MCF 10A (cell line): ENCODE data around the gene GP1BB. TPM values are rescaled to one million over a fixed set of nuclear protein-coding genes. Genes with fewer than 3 reads are reported as not detected.
A peak's percentile ranks its signal among the peaks of the same experiment; 100 is the strongest.

Source experiments
- BruUV-seq: library from RNA; stranded (reverse); fragments of 400-500 nt; replicated peaks from 2 replicates; lab custom pipeline; 2021; lab: Mats Ljungman, UMichigan
- CTCF ChIA-PET: fragments of 300-600 bp; sonication (Branson Sonifier 250); formaldehyde crosslinking; extraction: SDS; loops from one replicate; lab custom pipeline; 2021; ENCODE audit warnings: antibody characterized with exemption, inconsistent platforms; lab: Yijun Ruan, JAX
- POLR2A ChIA-PET: fragments of 300-600, 350-650 bp; sonication (Branson Sonifier 250); formaldehyde crosslinking; extraction: SDS; loops from one replicate; lab custom pipeline; 2020; ENCODE audit warnings: antibody characterized with exemption, inconsistent platforms; lab: Yijun Ruan, JAX
- DNase-seq: peaks from one replicate; pipeline ENCODE4 v3.0.0-alpha.2; 2018; ENCODE audit not compliant: unreplicated experiment
- H3K27ac Mint-ChIP-seq: one replicate; pipeline ENCODE4 v1.8.0; 2022; ENCODE audit warnings: mild to moderate bottlenecking, low read depth, mixed read lengths; ENCODE audit not compliant: unreplicated experiment
- H3K27me3 Mint-ChIP-seq: one replicate; pipeline ENCODE4 v1.8.0; 2022; ENCODE audit warnings: mixed read lengths; ENCODE audit not compliant: insufficient read depth, unreplicated experiment
- H3K36me3 Mint-ChIP-seq: one replicate; pipeline ENCODE4 v1.8.0; 2022; ENCODE audit warnings: mild to moderate bottlenecking, moderate library complexity, mixed read lengths; ENCODE audit not compliant: insufficient read depth, unreplicated experiment
- H3K4me1 Mint-ChIP-seq: one replicate; pipeline ENCODE4 v1.8.0; 2022; ENCODE audit warnings: mixed read lengths; ENCODE audit not compliant: insufficient read depth, unreplicated experiment
- H3K4me3 Mint-ChIP-seq: one replicate; pipeline ENCODE4 v1.8.0; 2022; ENCODE audit warnings: mild to moderate bottlenecking, moderate library complexity, mixed read lengths; ENCODE audit not compliant: unreplicated experiment
- H3K9me3 Mint-ChIP-seq: one replicate; pipeline ENCODE4 v1.8.0; 2022; ENCODE audit warnings: mixed read lengths; ENCODE audit not compliant: unreplicated experiment
- CTCF ChIP-seq: fragments of 200-600 bp; IDR thresholded peaks from one replicate; pipeline ENCODE4 v1.8.0; 2022; ENCODE audit warnings: antibody characterized with exemption, mild to moderate bottlenecking; ENCODE audit not compliant: unreplicated experiment
- intact Hi-C: fragments of 100-400 bp; cut with micrococcal nuclease; formaldehyde crosslinking; loops from 2 replicates; pipeline ENCODE4 v1.14.1; 2022
- total RNA-seq: library from RNA; stranded (reverse); gene quantifications from 2 replicates; pipeline ENCODE4 v1.2.3, GENCODE V29; 2022

The GP1BB gene
- total RNA-seq, 1 experiment from 2014 or later: 0.37 TPM

- peak overlapping the region; percentile 70 for H3K4me3 Mint-ChIP-seq
- intact Hi-C loops: loop anchor here (1.0 kb wide), 1 partner anchor 180 kb away; no protein-coding TSS in a partner anchor
- peaks cover 5% of the 10 kb centered on the region for H3K9me3 Mint-ChIP-seq
- no peaks in the 10 kb centered on the region for H3K27me3 Mint-ChIP-seq
- no peaks in the 10 kb centered on the region for H3K36me3 Mint-ChIP-seq
- CTCF ChIA-PET: interaction anchor here (0.5 to 4.0 kb wide), 55 partner anchors 10 to 617 kb away, joined by 3 to 76 read pairs (median 4); no protein-coding TSS in a partner anchor
- DNase-seq: no peak
- no TSS peak for BruUV-seq
- POLR2A ChIA-PET: interaction anchor here (0.6 to 1.8 kb wide), 4 partner anchors 9 to 219 kb away, joined by 3 to 4 read pairs (median 3); partner anchors contain the start of genes COMT and TXNRD2
- no peak overlapping the region for H3K27ac Mint-ChIP-seq
- TF ChIP-seq CTCF: no peak
- H3K4me1 Mint-ChIP-seq: no peaks in the 10 kb centered on the region
Measured at GRCh38 chr22:19730198-19730597, 6.9 kb downstream of the GP1BB start.

DNA sequence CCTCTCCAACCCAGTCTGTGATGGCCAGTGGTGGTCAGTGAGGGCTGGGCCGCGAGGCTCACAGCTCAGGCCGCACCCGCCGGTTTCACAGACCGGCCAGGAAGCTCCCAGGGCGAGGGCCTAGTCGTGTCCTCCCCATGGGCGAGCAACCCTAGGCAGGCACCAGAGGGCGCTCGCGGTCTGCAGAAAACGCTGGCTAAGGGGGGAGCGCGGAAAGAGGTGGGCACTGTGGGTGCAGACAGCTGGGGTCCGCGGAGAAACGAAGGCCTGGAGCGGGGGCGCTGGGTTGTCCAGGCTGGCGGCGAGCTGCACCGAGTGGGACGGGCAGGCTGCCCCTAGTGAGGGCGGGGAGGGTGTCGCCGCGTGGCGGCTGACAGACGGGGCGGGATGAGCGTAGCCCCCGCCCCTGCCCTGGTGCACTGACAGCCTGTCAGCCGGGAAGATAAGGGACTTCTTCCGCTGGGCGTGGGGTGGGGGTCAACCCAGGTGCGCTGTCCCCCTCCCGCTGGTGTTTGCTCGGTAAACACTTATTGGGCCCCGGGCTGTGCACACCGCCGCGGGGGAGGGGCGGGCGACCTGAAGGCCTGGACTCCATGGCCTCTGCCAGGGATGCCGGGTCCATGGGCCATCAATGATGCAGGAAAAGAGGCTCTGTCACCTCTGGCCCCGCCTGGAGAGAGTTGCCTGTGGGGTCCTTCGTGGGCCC, 7.5 kb downstream of the GP1BB start:
- no peak overlapping the region for H3K27ac Mint-ChIP-seq
- intact Hi-C loops: loop anchor here (1.0 kb wide), 1 partner anchor 179 kb away; no protein-coding TSS in a partner anchor
- no peaks in the 10 kb centered on the region for H3K4me1 Mint-ChIP-seq
- peak overlapping the region; percentile 70 for H3K4me3 Mint-ChIP-seq
- no peaks in the 10 kb centered on the region for H3K9me3 Mint-ChIP-seq
- TF ChIP-seq CTCF: peak; percentile 97
- BruUV-seq: no TSS peak
- ChIA-PET POLR2A (interaction anchor here (0.6 to 1.8 kb wide), 4 partner anchors 10 to 218 kb away, joined by 3 to 4 read pairs (median 3); partner anchors contain the start of genes COMT and TXNRD2), CTCF (interaction anchor here (0.5 to 4.0 kb wide), 54 partner anchors 11 to 555 kb away, joined by 3 to 76 read pairs (median 4); no protein-coding TSS in a partner anchor)
- no peaks in the 10 kb centered on the region for H3K27me3 Mint-ChIP-seq
- DNase-seq: peak; percentile 76
- no peaks in the 10 kb centered on the region for H3K36me3 Mint-ChIP-seq

DNA sequence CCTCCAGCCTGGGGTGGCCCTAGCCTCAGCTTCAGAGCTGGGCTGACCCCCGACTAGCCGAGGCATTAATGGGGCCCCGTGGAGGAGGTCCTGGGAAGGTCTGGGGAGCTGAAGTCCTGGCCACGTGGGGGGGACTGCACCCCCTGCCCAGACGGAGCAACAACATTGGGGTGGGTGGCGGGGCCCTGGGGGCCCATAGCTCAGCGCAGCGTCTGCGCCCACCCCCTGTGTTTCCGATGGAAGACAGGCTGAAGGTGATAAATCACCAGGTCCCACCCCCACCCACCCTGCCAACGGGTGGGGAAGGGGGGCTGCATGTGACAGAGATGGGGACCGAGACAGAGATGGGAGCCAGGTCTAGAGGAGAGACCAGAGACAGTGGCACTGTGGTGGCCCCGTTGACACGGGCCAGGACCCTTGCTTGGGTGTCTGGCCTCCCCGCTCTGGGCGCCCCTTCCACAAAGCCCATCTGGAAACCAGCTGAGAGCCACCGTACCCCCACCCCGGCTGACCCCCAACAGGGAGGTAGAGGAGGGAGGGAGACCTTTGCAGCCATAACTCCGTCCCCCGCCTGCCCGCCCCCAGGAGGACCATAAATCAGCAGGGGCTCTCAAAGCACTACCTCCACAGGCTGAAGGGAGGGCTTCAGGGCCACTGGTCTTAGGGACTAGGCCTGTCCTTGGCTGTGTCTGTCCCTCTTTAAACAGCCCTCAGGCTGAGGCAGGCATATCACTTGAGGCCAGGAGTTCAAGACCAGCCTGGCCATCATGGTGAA, 8.2 kb downstream of the GP1BB start:
- no TSS peak for BruUV-seq
- Mint-ChIP-seq H3K36me3 (no peaks in the 10 kb centered on the region), H3K27ac (no peak overlapping the region), H3K27me3 (no peaks in the 10 kb centered on the region), H3K4me3 (no peak overlapping the region), H3K9me3 (no peaks in the 10 kb centered on the region), H3K4me1 (no peaks in the 10 kb centered on the region)
- TF ChIP-seq CTCF: no peak
- intact Hi-C loops: no loop called here
- DNase-seq: no peak
- CTCF ChIA-PET: interaction anchor here (0.9 to 4.0 kb wide), 23 partner anchors 9 to 533 kb away, joined by 3 to 76 read pairs (median 4); no protein-coding TSS in a partner anchor
- POLR2A ChIA-PET: interaction anchor here (0.6 to 1.8 kb wide), 2 partner anchors 137 to 179 kb away, joined by 3 to 4 read pairs; no protein-coding TSS in a partner anchor
